ENCODE data around the gene ALK.

ALK gene

DNA sequence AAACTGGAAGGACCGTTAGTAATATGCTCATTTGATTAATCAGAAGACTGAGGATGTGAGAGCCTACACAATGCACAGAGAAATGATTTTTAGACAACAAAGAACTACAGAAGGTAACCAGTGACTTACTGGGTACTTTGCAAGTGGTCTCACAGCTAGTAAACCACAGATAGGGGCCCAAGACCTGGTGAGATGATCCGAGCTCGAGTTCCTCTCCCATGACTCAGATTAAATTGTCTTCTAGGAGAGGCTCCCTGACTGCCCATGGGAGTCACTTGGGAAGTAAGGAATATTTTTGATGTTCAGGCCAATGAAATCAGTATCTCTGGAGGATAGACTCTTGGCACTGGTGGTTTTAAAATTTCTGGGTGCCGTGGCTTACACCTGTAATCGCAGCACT is 586.0 kb downstream of the ALK start:
- no peak for DNase-seq

DNA sequence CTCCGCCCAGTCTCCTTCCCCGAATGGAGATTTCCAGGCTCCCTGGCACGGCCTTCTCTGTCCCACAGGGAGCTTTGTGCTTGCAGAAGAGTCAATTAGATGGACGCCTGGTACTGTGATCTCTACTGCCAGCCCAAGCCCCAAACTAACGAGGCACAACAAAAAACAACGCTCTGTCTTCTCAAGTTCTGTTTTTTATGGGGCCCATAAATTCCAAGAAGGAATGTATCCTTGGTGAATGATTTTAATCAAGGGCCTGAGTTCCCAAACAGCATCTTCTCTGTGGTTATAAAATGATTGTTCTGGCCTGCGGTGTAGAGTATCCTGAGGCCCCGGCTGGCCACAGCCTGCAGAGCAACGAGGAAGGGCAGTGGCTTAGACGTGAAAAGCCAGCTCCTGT is 586.7 kb downstream of the ALK start:
- no peak for DNase-seq

DNA sequence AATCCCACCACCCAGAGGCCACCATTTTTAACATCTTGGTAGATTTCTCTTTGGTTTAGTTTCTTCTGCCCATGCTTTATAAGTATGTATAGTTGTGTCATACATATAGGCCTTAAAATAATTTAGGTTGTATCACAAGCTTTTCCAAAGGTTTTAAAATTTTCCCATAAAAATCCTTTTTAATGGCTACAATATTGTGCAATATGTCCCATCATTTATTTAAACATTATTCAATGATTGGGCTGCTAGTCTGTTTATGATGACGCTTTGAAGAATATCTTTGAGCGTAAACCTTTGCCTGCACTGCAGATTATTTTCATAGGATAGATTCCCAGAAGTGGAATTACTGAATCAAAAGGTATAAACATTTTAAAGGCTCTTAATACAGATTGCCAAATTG is 588.8 kb downstream of the ALK start:
- DNase-seq: no peak

DNA sequence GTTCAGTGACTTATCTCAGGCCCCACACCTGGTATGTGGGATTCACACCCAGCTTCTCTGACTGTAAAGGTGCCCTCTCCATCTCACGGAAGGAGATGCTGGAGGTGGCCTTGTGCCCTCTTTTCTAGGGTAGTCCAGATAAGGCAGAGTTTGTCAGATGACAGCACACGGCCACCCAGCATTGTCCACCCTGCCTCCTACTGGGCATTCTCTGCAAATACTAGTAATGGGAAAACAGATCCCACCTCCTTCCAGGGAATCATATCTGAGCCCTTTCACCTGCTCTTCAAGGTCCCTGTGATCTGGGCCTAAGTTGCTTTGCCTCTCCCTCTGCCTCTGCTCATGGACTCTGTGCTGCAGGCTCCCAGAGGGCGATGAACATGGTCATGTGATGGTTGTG is 591.5 kb downstream of the ALK start:
- no peak for DNase-seq

DNA sequence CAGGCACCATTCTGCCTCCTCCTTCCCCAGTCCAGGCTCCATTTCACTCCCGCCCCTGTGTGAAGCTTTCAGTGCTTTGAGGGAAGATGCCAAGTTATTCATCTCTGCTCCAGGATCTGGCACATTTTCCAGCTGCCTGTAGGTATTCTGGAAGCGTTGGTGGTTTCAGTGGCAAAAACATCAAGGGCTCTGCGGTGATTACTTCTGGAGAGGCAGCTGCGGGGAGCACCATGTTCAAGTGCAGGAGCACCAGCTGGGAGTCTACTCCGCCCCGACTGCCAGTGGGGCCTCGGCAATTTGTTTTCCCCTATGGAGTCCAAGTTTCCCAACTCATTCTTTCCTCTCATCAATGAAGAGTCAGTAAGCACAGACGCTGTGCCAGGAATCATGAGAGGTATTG is 594.5 kb downstream of the ALK start:
- DNase-seq: no peak

DNA sequence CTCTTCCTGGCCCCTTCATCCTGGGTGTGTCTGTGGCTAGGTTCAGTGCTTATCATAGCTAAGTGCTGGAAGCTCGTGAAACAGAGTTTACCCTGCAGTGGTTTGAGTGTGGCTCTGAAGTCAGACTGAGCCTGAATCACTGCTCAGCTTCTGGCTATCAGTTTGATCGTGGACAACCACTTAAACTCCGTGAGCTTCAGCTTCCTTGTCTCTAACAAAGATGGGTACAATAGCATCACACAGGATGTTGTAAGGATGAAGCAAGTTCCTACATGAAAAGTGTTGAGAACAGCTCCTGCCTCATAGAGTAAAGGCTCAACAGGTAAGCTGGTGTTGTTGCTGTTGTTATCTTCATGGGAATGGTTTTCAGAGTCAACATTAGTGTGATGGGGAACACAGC is 595.8 kb downstream of the ALK start:
- DNase-seq: no peak

DNA sequence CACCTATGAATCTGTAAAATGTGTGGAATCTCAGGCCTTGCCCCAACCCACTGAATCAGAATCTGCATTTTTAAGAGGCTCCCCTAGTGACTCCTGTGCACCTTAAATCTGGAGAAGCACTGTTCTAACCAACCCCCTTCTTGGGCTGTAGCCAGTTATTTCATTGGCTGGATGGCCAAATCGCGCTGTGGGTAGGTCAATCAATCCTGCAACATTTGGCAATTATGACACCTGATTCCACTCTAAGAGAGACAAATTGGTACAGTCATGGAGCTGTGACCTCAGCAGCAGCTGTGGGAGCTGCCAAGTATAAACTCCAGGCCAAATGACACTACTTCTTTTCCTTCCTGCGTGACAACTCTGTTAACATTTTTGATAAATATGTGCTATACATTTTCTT is 597.4 kb downstream of the ALK start:
- DNase-seq: no peak

DNA sequence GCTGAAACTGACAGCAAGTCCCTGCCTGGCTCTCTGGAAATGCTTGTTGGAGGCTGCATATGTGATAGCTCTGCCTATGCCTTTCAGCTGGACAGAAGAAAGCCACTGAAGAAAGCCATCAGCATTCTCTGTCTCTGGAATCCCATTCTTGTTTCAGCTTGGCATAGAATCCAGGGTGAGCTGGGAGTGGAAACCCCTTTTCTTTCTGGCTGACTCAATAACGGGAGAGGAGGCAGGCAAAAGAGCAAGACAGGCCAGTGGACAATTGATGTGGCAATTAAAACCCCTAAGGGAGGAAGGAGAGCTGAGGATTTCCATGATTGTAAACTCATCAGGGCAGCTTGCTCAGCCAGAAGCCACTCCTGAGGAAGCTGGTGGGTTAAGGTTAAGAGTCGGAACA is 598.1 kb downstream of the ALK start:
- DNase-seq: no peak

DNA sequence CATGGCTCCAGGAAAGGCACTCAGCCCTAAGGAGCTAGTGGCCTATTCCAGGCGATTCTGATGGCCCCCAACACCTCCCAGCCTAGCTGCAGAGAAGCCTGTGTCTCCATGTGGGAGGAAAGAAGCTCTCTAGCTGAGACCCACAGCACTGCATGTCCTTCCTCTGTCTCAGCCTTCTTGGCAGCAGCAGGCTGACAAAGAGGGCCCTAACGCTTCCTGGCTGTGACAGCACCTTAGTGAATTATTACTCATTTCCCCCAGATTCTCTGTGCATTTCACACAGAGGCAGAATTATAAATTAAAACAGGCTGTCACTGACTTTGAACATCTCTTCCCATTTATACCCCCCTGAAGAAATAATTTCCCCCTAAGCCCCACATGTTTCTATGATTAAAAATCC is 599.4 kb downstream of the ALK start:
- no peak for DNase-seq

DNA sequence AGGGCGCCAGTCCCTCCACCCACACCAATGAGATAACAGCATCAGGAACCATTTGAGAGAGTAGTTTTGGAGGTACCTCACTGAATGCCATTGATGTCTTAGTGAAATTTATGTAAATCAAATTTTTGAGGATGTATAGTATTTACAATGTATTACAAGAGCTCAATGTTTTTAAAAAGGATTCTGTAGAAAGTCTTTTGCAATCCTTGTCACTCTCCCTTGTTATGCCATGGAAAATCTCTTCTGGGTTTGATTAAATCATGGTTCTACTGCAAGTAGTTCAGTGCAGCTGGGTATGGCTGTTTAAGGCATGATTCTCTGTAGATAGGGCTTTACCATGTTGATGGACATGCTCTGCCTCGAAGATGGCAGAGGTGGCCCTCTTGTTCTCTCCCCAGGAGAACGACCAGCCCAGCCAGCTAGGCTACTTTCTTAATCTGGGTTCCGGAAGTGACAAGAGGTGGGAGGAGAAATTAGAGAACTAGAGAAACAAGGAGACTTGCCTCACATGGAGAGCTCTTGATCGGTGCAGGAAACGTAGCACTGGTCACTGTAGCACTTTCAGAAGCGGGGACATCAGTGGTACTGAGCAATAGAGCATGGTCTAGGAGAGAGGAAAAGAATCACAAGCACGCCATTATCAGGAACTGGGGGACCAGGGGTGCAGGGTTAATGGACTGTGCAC is 603.4 kb downstream of the ALK start:
- DNase-seq: no peak

DNA sequence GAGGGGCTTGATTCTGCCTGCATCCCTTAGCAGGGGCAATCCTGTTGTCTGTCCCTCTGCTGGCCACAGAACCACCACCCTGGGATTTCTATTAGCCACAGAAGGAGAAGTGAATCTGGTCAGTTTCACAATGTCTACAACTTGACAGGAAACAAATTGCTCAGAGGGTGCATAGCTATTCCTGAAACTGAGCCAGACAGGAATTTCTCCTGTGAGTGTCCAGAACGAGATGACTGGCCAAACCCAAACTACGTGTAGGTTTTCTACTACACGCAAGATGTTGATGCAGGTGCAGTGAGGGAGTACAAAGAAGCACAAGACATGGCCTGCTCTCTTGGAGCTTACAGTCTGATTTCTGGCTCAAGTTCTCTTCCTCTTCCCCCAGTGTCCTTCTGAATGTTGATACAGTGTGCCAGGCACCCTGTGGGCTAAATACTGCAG is 604.3 kb downstream of the ALK start:
- DNase-seq: no peak

DNA sequence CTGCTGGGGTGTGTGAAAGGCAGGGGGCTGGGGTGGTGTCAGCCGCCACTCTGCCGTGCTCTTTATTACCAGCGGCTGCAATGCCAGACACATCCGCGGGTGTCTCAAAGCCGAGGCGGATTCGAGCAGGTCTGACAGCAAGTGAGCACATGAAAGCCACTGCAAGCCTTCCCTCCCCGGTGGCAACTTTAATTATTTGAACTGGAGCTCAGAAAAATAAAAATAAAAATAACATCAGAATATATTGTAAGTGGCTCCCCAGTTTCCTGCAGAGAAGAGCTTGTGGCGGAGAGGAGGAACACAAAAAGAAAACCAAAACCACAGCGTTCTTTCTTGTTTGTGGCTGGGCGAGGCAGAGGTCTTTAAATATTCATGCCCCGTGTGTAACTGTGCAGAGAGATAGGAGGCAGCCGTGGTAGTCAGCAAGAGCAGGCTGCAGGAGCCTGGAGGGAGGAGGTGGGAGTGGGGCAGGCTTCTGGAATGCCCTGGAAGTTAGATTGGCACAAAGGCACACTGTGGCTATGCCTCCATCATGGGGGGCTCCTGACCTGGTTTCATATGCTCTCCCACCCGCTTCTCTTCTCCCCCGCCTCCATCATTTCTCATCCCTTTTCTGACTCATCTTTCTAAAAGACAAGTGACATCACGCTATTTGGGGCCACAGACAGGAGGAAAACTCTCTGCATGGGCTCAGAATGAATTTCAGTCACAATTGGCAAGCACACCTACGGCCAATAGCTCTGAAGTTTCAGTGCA is 606.4 kb downstream of the ALK start:
- peak; percentile 3 for DNase-seq

DNA sequence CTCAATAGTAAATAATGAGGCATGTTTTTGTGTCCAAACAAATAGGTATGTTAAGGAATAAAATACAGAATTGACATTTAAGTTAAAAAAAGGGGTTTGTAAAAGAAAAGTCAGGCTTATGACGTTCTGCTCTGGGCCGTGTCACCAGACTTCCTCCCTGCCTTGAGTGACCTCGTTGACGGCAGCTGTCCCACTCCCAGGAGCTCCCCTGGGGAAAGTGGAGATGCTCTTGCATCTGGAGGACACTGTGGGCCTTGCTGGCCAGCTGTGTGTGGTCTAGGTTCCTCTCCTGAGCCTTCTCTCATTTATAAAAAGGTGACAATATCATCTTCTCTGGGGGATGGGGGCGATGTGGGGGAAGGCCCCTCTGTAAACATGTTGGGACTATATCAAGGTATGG is 609.9 kb downstream of the ALK start:
- no peak for DNase-seq

DNA sequence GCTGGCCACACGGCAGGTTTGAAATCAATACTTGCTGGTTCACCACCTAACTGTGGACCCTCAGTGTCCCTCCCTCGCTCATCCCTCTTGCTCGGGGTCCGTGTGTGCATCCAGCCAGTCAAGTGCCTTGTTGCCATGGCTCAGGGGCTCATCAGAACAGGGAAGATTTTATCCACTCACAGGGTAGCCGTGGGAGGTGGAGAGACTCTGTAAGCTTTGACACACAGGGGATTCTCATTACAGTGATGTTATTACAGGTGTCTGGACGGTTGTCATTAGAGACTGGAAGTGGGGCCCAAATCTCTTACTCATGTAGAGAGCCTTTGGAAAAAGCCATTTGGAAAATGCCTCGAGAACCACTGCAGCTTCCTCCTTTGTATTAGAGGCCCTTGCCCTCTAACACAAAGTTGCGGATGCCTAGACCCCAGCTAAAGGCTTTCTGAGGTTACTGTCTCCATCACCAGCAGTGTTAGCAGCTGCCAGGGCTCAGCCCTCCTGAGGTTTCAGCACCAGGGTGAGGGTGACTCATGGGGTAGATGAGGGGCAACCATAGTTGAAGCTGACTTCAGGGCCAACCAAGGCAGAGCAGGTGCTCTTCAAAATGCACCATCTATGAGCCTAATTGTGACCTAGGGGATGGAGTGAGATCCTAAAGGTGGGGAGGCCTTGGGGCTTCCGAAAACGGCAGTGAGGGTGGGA is 610.6 kb downstream of the ALK start:
- no peak for DNase-seq

DNA sequence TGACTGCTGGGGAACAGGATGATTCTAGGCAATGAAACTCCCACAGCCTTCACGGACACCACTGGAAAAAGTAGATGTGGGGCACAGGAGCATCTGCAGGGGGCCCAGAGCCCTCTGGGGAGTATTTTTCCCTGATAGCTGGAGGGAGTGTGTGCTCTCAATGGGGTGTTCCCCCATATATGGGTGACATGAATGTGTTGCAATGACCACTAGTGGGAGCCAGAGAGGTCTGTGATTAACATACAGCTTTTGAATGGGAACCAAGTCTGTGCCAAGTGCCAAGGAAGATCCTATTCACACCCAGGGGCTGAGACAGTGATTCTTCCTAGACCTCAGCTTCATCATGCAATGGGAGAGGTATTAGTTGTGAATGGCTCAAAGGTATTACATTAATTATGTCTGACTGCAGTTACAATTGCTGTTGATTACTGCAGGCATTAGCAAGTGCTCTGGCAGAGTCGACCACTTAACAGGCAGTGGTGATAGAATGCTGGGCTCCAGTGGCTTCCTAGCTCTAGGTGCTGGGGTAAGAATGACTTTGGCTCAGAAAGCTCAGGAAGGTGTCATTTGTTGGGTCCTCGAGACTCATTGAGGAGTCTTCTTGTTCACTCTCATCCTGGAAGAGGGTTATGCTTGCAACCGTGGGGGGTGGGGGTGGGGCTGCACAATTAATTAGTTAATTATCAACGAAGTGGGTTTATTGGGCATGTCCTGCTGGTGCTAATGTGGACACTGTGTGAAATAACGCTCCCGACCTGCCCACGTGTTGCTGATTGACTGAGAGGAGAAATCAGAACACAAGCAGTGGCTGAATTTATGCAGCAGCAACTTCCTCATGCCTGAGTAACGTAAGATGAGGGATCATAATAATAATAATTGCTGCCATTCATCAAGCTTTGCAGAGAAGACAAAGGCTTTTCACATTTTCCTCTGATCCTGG is 612.0 kb downstream of the ALK start:
- peak; percentile 71 for DNase-seq

DNA sequence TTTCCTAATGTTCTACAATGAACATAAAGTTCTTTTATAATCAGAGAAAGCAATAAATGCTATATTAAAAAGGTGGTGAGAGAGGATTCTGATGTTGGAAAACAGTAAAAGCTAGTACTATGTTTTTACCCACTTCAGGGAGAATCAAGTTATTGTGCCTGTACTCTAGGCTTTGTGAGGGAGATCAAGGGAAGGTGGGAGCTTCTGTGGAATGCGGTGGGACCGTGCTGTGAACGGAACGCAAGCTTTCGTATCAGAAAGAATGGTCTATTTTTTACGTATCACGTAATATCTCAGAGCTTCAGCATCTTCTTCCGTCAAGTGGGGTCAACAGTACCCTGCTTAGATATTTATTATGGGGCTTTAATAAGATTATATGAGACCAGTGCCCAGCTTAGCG is 613.0 kb downstream of the ALK start:
- DNase-seq: no peak

DNA sequence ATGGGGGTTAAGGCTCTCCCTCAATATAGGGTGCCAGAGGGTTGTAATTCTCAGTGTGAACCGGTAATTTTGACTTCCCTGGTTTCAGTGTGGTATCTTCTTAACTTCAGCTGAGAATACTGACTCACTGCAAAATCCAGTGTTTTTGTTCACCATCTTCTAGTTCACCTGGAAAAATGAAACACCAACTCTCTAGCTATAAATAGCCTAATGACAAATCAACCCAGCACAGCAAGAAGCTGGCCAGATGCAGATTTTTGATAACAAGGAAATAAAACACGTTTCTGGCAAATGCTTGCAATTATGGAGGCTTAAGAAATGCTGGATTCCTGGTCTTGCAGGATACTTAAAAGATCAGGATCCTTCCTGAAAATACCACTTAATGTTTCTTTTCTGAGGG is 613.9 kb downstream of the ALK start:
- no peak for DNase-seq

DNA sequence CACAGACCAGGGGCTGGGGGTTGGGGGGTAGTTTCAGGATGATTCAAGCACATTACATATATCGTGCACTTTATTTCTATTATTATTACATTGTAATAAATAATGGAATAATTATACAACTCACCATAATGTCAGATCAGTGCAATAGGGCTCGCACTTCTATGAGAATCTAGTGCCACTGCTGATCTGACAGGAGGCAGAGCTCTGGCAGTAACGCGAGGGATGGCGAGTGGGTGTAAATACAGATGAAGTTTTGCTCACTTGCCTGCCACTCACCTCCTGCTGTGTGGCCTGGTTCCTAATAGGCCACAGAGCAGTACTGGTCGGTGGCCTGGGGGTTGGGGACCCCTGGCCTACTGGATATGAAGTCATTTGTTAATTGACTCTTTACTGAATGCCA is 615.6 kb downstream of the ALK start:
- DNase-seq: no peak

DNA sequence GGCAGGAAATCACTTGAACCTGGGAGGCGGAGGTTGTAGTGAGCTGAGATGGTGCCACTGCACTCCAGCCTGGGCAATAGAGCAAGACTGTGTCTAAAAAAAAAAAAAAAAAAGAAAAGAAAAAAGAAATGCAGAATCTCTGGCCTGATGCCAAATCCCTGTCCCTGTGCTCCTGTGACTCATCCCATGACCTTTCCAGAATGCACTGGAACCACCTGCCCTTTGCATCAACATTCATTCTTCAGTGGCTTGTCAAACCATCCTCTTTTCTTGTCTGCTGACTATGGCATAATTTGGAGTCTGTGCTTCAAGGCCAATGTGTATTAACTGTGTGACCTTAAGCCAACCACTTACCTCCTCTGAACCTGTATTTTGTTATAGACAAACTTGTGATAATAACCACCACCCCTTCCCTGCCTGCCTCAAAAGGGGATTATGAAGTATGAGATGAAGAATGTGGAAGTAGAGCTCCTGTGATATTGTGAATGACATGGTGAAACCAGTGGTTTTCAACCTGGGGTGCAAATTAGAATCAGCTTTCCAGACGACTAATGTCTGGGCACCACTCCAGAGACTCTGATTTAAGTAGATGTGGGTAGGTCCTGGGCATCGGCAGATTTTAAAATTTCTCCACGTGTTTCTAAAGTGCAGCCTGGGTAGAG is 616.9 kb downstream of the ALK start:
- no peak for DNase-seq

DNA sequence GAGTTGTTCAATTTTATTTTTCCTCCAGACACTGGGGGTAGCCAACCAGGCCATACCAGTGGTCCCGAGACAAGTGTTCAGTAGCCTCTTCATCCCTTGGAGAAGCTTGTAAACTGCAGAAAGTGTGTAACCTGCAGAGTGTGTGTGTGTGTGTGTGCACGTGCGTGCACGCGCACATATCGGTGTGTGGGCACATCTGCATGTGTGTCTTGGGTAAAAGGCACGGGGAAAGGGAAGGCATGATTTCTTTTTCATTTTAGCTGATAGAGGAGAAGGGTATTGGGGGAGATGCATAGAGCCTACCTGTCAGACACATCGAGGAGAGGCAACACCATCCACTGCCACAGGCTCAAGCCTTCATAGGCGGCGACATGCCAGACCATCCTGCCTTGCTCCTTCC is 624.8 kb downstream of the ALK start:
- no peak for DNase-seq

DNA sequence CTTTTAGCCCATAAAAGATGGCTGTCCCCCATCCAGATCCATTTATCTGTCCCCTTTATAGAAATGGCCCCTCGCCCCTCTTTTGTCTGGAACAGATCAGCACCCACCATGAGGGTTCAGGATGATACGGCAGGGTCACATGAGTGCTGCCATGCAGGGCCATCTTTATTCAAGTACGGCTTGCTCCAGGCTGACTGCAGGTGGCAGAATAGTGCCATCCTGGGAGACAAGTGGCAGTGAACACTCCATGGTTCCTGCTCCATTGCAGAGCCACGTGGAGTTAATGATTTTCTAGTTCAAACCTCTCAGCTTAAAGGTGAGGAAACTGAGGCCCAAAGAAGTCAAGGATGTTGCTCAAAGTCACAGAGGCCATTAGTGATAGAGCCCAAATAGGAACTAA is 625.5 kb downstream of the ALK start:
- DNase-seq: peak; percentile 12

DNA sequence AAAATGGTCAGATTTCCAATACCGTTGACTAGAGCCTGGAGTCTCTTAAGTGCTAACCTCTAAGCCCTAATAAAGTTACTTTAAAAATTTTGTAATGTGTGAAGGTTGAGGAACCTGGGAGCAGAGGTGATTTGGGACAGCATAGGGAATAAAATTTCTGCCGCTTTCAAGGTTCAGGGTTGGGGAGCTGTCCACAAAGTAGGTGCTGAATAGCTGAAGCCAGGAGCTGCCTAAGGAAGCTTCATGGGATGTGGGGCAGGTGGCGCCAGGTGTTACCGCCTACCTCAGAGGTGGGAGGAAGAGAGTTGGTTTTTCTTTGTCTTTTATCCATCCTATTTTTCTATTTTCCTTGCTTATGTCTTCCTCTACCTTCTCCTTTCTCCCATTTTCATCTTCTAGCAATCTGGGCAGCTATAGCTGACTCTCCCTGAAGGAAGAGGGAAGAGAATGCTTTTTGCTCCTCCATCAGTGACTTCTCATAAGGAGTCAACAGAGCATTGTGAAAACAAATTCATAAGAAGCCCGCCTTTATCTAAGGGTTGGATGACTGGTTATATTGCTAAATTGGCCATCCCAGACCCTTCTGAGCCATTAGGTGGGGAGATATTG is 627.5 kb downstream of the ALK start:
- DNase-seq: no peak

Measured in COR-L47 (cell line).